Lower lobe of right lung (tissue), 2 donors: Measurements from ENCODE around the gene DPYSL4. TPM values are rescaled to one million over a fixed set of nuclear protein-coding genes. Genes with fewer than 3 reads are reported as not detected.

Experiments
- ATAC-seq, 2 donors: fragments of 200-7000 bp; cut with Tn5 transposase; one replicate each; pipeline ENCODE4 v1.9.1; 2020 to 2022; ENCODE audit warnings: mild to moderate bottlenecking in 2 of 2, moderate library complexity in 2 of 2
- DNase-seq: peaks from one replicate; pipeline ENCODE4 v3.0.0-alpha.2; 2020
- H3K27ac ChIP-seq: fragments of 200-600 bp; one replicate; pipeline ENCODE4 v1.8.0; 2022
- H3K27me3 ChIP-seq: fragments of 200-600 bp; one replicate; pipeline ENCODE4 v1.8.0; 2022; ENCODE audit warnings: low read depth
- H3K36me3 ChIP-seq: fragments of 200-600 bp; one replicate; pipeline ENCODE4 v1.8.0; 2022; ENCODE audit warnings: mild to moderate bottlenecking
- H3K4me1 ChIP-seq: fragments of 200-600 bp; one replicate; pipeline ENCODE4 v1.8.0; 2022
- H3K4me3 ChIP-seq: fragments of 200-600 bp; one replicate; pipeline ENCODE4 v1.8.0; 2022; ENCODE audit warnings: mild to moderate bottlenecking
- H3K9me3 ChIP-seq: fragments of 200-600 bp; one replicate; pipeline ENCODE4 v1.8.0; 2022
- intact Hi-C: fragments of 100-400 bp; cut with DNase I; formaldehyde crosslinking; loops from one replicate; pipeline ENCODE4 v1.11.0; 2022
- total RNA-seq: library from RNA; stranded (reverse); fragmentation: NEBNext Ultra II Directional; extraction: Animal tissue kit (Norgen Biotek cat#: 25700); gene quantifications from one replicate; pipeline ENCODE4 v1.2.1, GENCODE V29; 2021
- TF ChIP-seq, protein P1 (sequence below): fragments of 200-600 bp; IDR thresholded peaks from one replicate; pipeline ENCODE4 v1.8.0; 2022; ENCODE audit warnings: antibody characterized with exemption, mild to moderate bottlenecking
- donor health status: DM: no; HTN: yes; CAD: no; lungs with severe emphysema.

Gene DPYSL4
- total RNA-seq, 1 donor from 2014 or later: 2.1 TPM

DNA sequence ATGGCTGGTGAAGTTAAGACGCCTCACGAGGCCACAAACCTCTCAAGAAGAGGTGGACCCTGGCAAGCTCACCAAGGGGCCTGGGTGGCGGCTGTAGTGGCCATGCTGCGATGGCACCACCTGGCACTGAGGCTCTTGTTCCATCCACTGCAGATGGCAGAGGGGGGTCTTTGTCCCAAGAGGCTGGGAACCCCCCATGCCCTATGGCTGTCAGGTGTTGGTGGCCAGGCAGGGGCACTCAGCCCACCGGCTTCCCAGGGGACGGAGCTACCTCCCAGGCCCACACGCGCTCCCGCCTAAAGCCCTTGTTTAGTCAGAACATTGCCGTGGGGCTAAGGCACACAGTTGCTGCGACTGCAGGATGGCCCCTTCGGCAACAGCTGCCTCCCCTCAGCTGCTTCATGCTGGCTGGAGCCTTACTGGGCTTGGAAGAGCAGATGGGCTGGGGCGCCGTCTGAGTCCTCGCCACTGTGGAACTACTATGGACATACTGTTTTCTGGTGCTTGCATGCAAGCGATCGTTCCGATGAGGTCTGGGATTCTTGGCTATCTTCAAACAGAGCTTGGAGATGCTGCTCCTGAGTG, 46.8 kb downstream of the DPYSL4 start:
- intact Hi-C loops: no loop called here
- H3K9me3 ChIP-seq: no peaks in the 10 kb centered on the region
- no peaks in the 10 kb centered on the region for H3K36me3 ChIP-seq
- ATAC-seq: no peak
- no peak overlapping the region for H3K27ac ChIP-seq
- no peak for DNase-seq
- no peaks in the 10 kb centered on the region for H3K27me3 ChIP-seq
- peaks cover 14% of the 10 kb centered on the region for H3K4me1 ChIP-seq
- TF ChIP-seq, protein P1, sequence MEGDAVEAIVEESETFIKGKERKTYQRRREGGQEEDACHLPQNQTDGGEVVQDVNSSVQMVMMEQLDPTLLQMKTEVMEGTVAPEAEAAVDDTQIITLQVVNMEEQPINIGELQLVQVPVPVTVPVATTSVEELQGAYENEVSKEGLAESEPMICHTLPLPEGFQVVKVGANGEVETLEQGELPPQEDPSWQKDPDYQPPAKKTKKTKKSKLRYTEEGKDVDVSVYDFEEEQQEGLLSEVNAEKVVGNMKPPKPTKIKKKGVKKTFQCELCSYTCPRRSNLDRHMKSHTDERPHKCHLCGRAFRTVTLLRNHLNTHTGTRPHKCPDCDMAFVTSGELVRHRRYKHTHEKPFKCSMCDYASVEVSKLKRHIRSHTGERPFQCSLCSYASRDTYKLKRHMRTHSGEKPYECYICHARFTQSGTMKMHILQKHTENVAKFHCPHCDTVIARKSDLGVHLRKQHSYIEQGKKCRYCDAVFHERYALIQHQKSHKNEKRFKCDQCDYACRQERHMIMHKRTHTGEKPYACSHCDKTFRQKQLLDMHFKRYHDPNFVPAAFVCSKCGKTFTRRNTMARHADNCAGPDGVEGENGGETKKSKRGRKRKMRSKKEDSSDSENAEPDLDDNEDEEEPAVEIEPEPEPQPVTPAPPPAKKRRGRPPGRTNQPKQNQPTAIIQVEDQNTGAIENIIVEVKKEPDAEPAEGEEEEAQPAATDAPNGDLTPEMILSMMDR: no peak
- no peak overlapping the region for H3K4me3 ChIP-seq

- no peaks in the 10 kb centered on the region for H3K9me3 ChIP-seq
- TF ChIP-seq, protein P1: no peak
- no peak overlapping the region for H3K4me3 ChIP-seq
- H3K27me3 ChIP-seq: no peaks in the 10 kb centered on the region
- no peak for ATAC-seq
- H3K4me1 ChIP-seq: peaks cover 14% of the 10 kb centered on the region
- H3K36me3 ChIP-seq: no peaks in the 10 kb centered on the region
- no peak overlapping the region for H3K27ac ChIP-seq
- DNase-seq: no peak
- intact Hi-C loops: no loop called here
These were observed 48.1 kb downstream of the DPYSL4 start for GRCh38 chr10:132234860-132235259.

- Histone ChIP-seq H3K4me1 (peaks cover 5% of the 10 kb centered on the region), H3K27ac (no peak overlapping the region), H3K9me3 (no peaks in the 10 kb centered on the region), H3K36me3 (no peaks in the 10 kb centered on the region), H3K27me3 (no peaks in the 10 kb centered on the region), H3K4me3 (no peak overlapping the region)
- TF ChIP-seq, protein P1: no peak
- intact Hi-C loops: no loop called here
- ATAC-seq (no peak), DNase-seq (no peak)
These were observed 49.4 kb downstream of the DPYSL4 start for GRCh38 chr10:132236161-132236560.

GRCh38 chr10:132236881-132237280, 50.1 kb downstream of the DPYSL4 start:
- TF ChIP-seq, protein P1: no peak
- Histone ChIP-seq H3K9me3 (no peaks in the 10 kb centered on the region), H3K36me3 (no peaks in the 10 kb centered on the region), H3K27ac (no peak overlapping the region), H3K4me3 (no peak overlapping the region), H3K4me1 (peaks cover 5% of the 10 kb centered on the region), H3K27me3 (no peaks in the 10 kb centered on the region)
- no peak for ATAC-seq
- no peak for DNase-seq
- intact Hi-C loops: no loop called here

GRCh38 chr10:132237396-132237795, 50.6 kb downstream of the DPYSL4 start:
- TF ChIP-seq, protein P1: no peak
- Histone ChIP-seq H3K9me3 (no peaks in the 10 kb centered on the region), H3K36me3 (no peaks in the 10 kb centered on the region), H3K27ac (no peak overlapping the region), H3K4me3 (no peak overlapping the region), H3K27me3 (no peaks in the 10 kb centered on the region), H3K4me1 (peaks cover 5% of the 10 kb centered on the region)
- DNase-seq (no peak), ATAC-seq (no peak)
- intact Hi-C loops: no loop called here

DNA sequence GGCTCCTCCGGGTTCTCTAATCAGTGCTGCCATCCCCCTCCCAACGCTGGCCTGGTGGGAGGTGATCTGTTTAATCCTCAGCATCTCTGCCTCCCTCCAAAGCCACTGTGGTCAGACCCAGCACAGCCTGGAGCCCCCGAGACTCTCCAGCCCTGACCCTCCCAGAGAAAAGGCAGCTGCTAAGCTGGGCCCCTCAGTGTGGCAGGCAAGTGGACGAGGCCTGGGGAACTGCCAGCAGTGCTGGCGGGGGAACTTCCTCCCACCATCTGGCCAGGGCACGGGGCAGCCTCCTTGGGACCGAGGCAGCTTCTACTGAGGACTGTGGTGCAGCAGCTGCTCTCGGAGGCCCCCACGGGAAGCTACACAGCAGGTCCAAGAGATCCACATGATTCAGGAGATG, 51.1 kb downstream of the DPYSL4 start:
- Histone ChIP-seq H3K4me1 (peaks cover 4% of the 10 kb centered on the region), H3K4me3 (no peak overlapping the region), H3K27me3 (no peaks in the 10 kb centered on the region), H3K27ac (no peak overlapping the region), H3K36me3 (no peaks in the 10 kb centered on the region), H3K9me3 (no peaks in the 10 kb centered on the region)
- intact Hi-C loops: no loop called here
- DNase-seq: no peak
- TF ChIP-seq, protein P1: no peak
- no peak for ATAC-seq
